ENCODE measurements around the gene ZNF334. TPM values are rescaled to one million over a fixed set of nuclear protein-coding genes. Genes with fewer than 3 reads are reported as not detected.

The ZNF334 gene
- not detected in 5 replicates for total RNA-seq (2022; extraction: Qiagen RNA extraction)

GRCh38 chr20:46512943-46513844, at the start of gene ZNF334:
Gene ZNF334 (minus strand): TSS chr20:46513559. CDS start chr20:46512102, 1,457 bp downstream.

GRCh38 chr20:46550461-46550860, 37.1 kb upstream of the ZNF334 start, which contains the start of gene OCSTAMP:
Gene OCSTAMP (minus strand): TSS chr20:46550654. CDS start chr20:46550560, 94 bp downstream.

Other genes starting within 250 kb of the ZNF334 start
- gene CDH22, start 205.1 kb downstream of the ZNF334 start, total RNA-seq (2022; extraction: Qiagen RNA extraction) = 0.02 to 0.05 TPM (median 0.03 TPM) in 4 of 5 replicates, not detected in the other
- gene ELMO2, start 106.9 kb downstream of the ZNF334 start, total RNA-seq (2022; extraction: Qiagen RNA extraction) = 18.1 to 25.7 TPM (median 20.6 TPM) in 5 replicates
- gene OCSTAMP, start 37.1 kb upstream of the ZNF334 start, total RNA-seq (2022; extraction: Qiagen RNA extraction) = not detected in 5 replicates
- gene SLC13A3, start 137.9 kb upstream of the ZNF334 start, total RNA-seq (2022; extraction: Qiagen RNA extraction) = 0.09 to 0.14 TPM in 2 of 5 replicates, not detected in the others
- 12.0 to 14.1 TPM (median 12.9 TPM) in 5 replicates for gene TP53RK, start 175.9 kb upstream of the ZNF334 start, total RNA-seq (2022; extraction: Qiagen RNA extraction)
- gene SLC2A10, start 196.1 kb upstream of the ZNF334 start, total RNA-seq (2022; extraction: Qiagen RNA extraction) = not detected in 5 replicates

Data from A549 treated with Hydrocortisone at 1 μM for 4 hours (cell line).